Body of pancreas (tissue), 4 donors: Measurements from ENCODE around the gene RANBP17. TPM values are rescaled to one million over a fixed set of nuclear protein-coding genes. Genes with fewer than 3 reads are reported as not detected.
"Not testable (repeated sequence)": the region's sequence is repeated elsewhere in the genome, so short reads cannot be mapped to it uniquely, and the experiment has no call there.

ENCODE experiments used
- ATAC-seq: fragments of 150-250 bp; one replicate; pipeline ENCODE4 v1.9.1; 2016
- DNase-seq, 4 donors: peaks; one replicate each; pipeline ENCODE4 v3.0.0-alpha.2; 2019
- H3K27ac ChIP-seq, 4 donors: fragments of 200-600 bp; sonication (generic); 1 replicate in 3 of 4; 2 replicates in 1 of 4; pipeline versions ENCODE4 v1.5.1 to v1.6.1; 2016 to 2019; ENCODE audit warnings: mild to moderate bottlenecking in 1 of 4, mixed read lengths in 1 of 4, moderate library complexity in 1 of 4
- H3K27me3 ChIP-seq, 2 donors: fragments of 200-600 bp; sonication (generic); one replicate each; pipeline ENCODE4 v1.6.0; 2016; ENCODE audit warnings: mild to moderate bottlenecking in 1 of 2
- H3K36me3 ChIP-seq, 2 donors: fragments of 200-600 bp; sonication (generic); replicated peaks in 1 of 2; 2 replicates each; pipeline ENCODE4 v1.5.1; 2016; ENCODE audit warnings: low read depth in 2 of 2; ENCODE audit not compliant: insufficient read depth in 1 of 2
- H3K4me1 ChIP-seq: fragments of 200-600 bp; sonication (generic); one replicate; pipeline ENCODE4 v1.6.0; 2016
- H3K4me3 ChIP-seq, 2 donors: fragments of 200-600 bp; sonication (generic); 1 replicate in 1 of 2; 2 replicates in 1 of 2; pipeline ENCODE4 v1.5.1; 2016 to 2019
- H3K9me3 ChIP-seq, 3 donors: fragments of 200-600 bp; sonication (generic); 1 replicate in 2 of 3; 2 replicates in 1 of 3; pipeline ENCODE4 v1.5.1; 2016
- CTCF ChIP-seq, 7 experiments: fragments of 450-650 bp in 4 of 7; fragments of 200-600 bp in 3 of 7; sonication (generic) in 3 of 7; IDR thresholded peaks; one replicate each; pipeline ENCODE4 v1.5.1; 2016 to 2019; ENCODE audit warnings: antibody characterized with exemption in 7 of 7
- POLR2A ChIP-seq, 3 donors: fragments of 450-650 bp; IDR thresholded peaks; one replicate each; pipeline ENCODE4 v1.6.1; 2016; ENCODE audit warnings: antibody characterized with exemption in 3 of 3, mild to moderate bottlenecking in 2 of 3
- WGBS, 2 donors: methylation state at CpG; one replicate each; pipeline ENCODE4 v1.1.5; 2017; 5-methylcytosine and 5-hydroxymethylcytosine counted together
- intact Hi-C: fragments of 100-400 bp; cut with DNase I; formaldehyde crosslinking; loops from one replicate; pipeline ENCODE4 v1.15.1; 2023
- total RNA-seq, 2 donors: library from RNA; depleted of rRNA; stranded (reverse); fragments of >200 nt; gene quantifications; one replicate each; pipeline ENCODE4 v1.1.0, GENCODE V29; 2016

The RANBP17 gene
- total RNA-seq, 2 donors from 2014 or later, result 6.6 to 9.1 TPM

- ATAC-seq (no peak), DNase-seq (peak in 3 of 4 donors; percentile 12 to 34 (median 24))
- Histone ChIP-seq H3K4me3 (no peak overlapping the region), H3K36me3 (no peaks in the 10 kb centered on the region), H3K9me3 (peaks cover 0 to 4% (median 0%) of the 10 kb centered on the region in 3 donors), H3K4me1 (no peaks in the 10 kb centered on the region), H3K27me3 (no peaks in the 10 kb centered on the region), H3K27ac (no peak overlapping the region)
- intact Hi-C loops, result no loop called here
- TF ChIP-seq POLR2A (IDR thresholded peaks at IDR 0.05), result no peak
- TF ChIP-seq CTCF (IDR thresholded peaks at IDR 0.05), result no peak
Observed at GRCh38 chr5:170819824-170820223, 42.0 kb upstream of the RANBP17 start.

GRCh38 chr5:170821257-170821800 is 40.5 kb upstream of the RANBP17 start:
- TF ChIP-seq POLR2A (IDR thresholded peaks at IDR 0.05) (no peak), CTCF (IDR thresholded peaks at IDR 0.05) (no peak)
- no peaks in the 10 kb centered on the region for H3K36me3 ChIP-seq
- 31 to 51% methylated on average over 4 of the region's 4 CpGs for WGBS, 2 donors
- DNase-seq (peak in 1 of 4 donors; percentile 13), ATAC-seq (peak; percentile 52)
- intact Hi-C loops, result no loop called here
- peaks cover 0 to 4% (median 0%) of the 10 kb centered on the region in 3 donors for H3K9me3 ChIP-seq
- H3K27me3 ChIP-seq, result no peaks in the 10 kb centered on the region
- H3K4me1 ChIP-seq, result no peaks in the 10 kb centered on the region
- no peak overlapping the region for H3K4me3 ChIP-seq
- peak overlapping the region in 2 of 4 donors; percentile 4 to 32 for H3K27ac ChIP-seq

- no peaks in the 10 kb centered on the region for H3K36me3 ChIP-seq
- no peaks in the 10 kb centered on the region for H3K4me1 ChIP-seq
- intact Hi-C loops, result no loop called here
- H3K4me3 ChIP-seq, result no peak overlapping the region
- no peak for ATAC-seq
- no peak overlapping the region for H3K27ac ChIP-seq
- 65 to 71% methylated on average over 2 of the region's 2 CpGs for WGBS, 2 donors
- no peaks in the 10 kb centered on the region for H3K27me3 ChIP-seq
- H3K9me3 ChIP-seq, result no peaks in the 10 kb centered on the region
- TF ChIP-seq POLR2A (IDR thresholded peaks at IDR 0.05), result no peak
- TF ChIP-seq CTCF (IDR thresholded peaks at IDR 0.05), result no peak
- no peak for DNase-seq
Observed at GRCh38 chr5:170826117-170826516, 35.7 kb upstream of the RANBP17 start.

- Histone ChIP-seq H3K4me3 (no peak overlapping the region), H3K27ac (no peak overlapping the region), H3K4me1 (peaks cover 11% of the 10 kb centered on the region), H3K9me3 (no peaks in the 10 kb centered on the region), H3K27me3 (no peaks in the 10 kb centered on the region), H3K36me3 (no peaks in the 10 kb centered on the region)
- no peak for ATAC-seq
- TF ChIP-seq CTCF (IDR thresholded peaks at IDR 0.05), result no peak
- TF ChIP-seq POLR2A (IDR thresholded peaks at IDR 0.05), result no peak
- intact Hi-C loops, result no loop called here
- no peak for DNase-seq
- WGBS, 2 donors, result 71 to 81% methylated on average over 7 of the region's 7 CpGs
Observed at GRCh38 chr5:170832241-170832640, 29.6 kb upstream of the RANBP17 start.

GRCh38 chr5:170833981-170834380 is 27.8 kb upstream of the RANBP17 start:
- WGBS, 2 donors, result 62 to 80% methylated on average over 2 of the region's 2 CpGs
- H3K4me3 ChIP-seq, H3K9me3 ChIP-seq, H3K27ac ChIP-seq, DNase-seq, ATAC-seq, H3K27me3 ChIP-seq, H3K36me3 ChIP-seq, intact Hi-C loops: not testable (repeated sequence)
- peaks cover 11% of the 10 kb centered on the region for H3K4me1 ChIP-seq
